Measurements from ENCODE around the gene TFDP2.
"Not testable (repeated sequence)": the region's sequence is repeated elsewhere in the genome, so short reads cannot be mapped to it uniquely, and the experiment has no call there.

TFDP2 gene, protein sequence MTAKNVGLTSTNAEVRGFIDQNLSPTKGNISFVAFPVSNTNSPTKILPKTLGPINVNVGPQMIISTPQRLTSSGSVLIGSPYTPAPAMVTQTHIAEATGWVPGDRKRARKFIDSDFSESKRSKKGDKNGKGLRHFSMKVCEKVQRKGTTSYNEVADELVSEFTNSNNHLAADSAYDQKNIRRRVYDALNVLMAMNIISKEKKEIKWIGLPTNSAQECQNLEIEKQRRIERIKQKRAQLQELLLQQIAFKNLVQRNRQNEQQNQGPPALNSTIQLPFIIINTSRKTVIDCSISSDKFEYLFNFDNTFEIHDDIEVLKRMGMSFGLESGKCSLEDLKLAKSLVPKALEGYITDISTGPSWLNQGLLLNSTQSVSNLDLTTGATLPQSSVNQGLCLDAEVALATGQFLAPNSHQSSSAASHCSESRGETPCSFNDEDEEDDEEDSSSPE

DNA sequence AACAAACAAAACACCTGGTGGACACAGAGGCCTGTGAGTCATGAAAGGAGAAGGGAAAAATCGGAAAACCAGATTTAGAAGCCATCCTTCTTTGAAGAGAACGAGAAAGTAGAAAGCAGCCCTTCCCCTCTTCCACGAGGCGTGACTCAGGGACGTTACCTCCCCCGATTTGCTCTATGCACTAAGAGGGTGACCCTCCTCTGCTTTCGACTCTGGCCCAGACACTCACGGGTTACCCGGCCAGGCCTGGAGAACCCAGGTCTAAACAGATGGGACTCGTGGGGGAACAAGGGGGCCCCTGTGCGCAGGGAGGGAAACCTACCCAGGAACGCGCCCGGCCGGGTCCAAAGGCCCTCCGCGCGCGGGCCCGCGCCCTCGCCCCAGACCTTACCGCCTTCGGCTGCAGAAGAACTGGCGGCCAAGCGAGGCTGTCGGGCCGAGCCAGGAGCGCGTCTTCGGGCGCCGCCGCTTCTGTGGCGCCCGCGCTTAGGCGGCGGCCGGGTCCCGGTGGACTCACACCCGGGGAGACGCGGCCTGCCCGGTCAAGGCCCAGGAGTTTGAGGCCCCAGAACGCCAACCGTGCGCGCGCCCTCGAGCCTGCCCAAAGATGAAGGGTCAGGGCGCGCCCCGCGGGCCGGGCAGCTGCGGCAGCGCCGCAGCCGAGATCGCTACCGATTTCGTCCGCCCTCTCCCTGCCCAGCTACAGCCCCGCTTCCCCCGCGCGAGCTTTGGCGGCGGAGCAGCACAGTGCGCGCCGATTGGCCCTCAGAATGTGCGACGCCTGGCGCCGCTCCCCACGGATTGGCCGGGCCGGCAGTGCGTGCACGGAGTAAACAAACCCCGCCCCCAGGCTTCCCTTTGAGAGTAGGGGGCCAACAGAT is at the start of gene TFDP2:
Gene TFDP2, minus strand, starts transcription at position 753 of the 881 bp plus-strand sequence. CDS start 47,795 bp downstream, outside the sequence.
- DNase-seq (ENCODE audit: low read depth) = peak; percentile 92

DNA sequence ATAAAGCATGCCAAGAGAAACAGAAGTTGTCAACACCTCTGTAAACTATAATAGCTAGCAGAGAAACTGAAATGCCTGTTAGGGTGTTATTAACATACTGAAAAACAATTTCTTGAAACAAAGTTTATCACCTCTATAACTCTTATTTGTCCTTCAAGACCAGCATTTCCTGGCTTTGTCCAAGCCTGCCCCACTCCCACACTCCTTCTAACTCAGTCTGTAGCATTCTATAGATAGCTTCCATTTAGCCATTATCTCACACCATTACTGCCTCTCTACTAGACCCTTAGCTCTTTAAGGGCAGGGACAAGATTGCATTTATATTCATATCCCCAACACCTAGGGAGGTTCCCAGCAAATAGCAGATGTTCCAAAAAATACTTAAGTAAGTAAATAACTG is 39.5 kb upstream of the TFDP2 start:
- DNase-seq (ENCODE audit: low read depth) = no peak

DNA sequence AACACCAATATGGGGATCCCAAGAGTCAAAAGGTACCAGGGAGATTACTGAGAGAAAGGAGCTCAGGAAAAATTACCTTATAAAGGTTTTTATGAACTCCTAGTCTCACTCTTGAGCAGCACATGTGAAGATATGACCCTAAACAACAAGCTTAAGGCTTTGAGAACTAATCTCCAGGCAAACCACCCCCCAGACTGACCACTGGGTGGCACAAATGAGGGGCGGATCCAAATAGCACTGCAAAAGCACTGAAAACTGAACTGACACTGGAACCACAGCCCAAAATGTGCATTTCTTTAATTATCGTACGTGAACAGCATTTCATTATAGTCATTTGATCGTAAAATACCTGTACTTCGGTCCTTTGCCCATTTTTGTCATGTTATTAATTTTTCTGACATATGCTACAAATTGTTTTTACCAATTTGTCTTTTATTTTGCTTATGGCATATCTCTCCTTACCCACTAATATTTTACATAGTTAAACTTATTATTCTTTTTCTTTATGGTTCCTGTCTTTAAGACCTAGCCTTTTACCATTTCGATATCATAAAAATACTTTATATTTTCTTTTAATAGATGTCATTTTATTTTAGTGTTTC is 31.5 kb upstream of the TFDP2 start:
- peak; percentile 60 for DNase-seq (ENCODE audit: low read depth)

DNA sequence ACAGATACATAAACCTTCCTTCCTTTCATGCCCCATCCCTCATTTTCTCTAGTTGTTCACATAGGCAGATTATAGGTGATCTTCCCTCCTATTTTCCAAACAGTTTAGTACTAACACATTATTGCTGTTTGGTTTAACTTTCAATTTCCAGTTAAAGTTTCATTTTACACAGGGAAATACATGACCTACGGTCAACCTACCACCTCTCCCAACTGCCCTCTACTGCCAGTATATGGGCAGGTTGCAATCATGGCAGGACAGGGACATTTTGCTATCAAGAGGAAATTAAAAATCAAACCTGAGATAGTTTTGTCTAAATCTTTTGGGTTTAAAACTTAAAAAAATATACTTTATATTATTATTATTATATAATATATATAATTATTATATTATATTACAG is 26.1 kb upstream of the TFDP2 start:
- no peak for DNase-seq (ENCODE audit: low read depth)

DNA sequence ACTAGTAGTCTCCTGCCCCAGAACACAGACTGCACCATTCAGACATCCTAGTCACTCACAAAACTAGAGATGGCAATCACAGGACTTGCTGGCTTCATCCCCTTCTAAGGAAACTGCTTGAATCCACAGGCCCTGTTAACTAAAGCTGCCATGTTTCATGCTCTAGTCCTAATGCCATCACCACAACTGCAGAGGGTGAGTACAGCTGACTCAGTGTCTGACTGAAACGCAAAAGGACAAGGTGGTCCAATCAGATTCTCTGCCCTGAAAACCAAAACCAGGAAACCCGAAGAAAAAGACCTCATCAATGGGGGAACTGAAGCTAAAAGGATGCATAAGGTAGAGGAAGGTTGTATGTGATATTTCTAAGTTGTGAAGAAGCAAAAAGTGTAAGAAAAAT is 25.2 kb upstream of the TFDP2 start:
- DNase-seq (ENCODE audit: low read depth) = no peak

DNA sequence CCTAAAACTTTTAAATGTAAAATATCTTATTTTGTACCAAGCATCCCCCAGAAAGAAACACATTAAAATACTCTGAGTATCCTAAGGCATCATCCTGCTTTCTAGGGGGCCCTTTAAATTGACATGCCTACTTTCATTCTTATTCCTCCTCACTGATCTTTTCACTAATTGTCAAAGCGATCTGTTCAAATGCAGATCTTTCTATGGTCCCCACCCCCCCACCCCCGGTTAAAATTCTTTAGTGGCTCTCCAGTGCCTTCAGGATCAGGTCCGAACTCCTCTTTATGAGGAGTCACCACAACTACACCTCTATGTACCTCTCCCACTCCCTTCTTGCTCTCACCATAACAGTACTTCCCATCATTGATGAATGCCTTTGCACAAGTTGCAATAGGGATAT is 19.2 kb upstream of the TFDP2 start:
- DNase-seq (ENCODE audit: low read depth) = no peak

DNA sequence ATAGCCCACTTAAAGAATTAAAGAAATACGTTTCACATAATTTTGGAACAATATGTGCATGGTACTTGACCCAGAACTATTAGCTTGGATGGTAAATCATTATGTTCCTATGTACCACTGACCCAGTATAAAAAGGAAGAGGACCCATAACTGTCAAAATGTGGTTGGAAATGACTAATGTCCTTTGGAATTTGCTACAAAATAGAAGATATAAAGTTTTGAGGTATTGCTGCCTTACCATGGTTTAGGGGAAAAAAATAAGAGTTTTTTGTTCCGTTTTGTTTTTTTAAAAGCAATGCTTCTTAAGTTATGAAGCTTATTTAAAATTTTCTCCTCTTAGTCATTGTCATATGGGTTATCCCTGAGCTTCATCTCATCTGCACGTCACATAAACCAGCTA is 15.8 kb upstream of the TFDP2 start:
- peak; percentile 73 for DNase-seq (ENCODE audit: low read depth)

DNA sequence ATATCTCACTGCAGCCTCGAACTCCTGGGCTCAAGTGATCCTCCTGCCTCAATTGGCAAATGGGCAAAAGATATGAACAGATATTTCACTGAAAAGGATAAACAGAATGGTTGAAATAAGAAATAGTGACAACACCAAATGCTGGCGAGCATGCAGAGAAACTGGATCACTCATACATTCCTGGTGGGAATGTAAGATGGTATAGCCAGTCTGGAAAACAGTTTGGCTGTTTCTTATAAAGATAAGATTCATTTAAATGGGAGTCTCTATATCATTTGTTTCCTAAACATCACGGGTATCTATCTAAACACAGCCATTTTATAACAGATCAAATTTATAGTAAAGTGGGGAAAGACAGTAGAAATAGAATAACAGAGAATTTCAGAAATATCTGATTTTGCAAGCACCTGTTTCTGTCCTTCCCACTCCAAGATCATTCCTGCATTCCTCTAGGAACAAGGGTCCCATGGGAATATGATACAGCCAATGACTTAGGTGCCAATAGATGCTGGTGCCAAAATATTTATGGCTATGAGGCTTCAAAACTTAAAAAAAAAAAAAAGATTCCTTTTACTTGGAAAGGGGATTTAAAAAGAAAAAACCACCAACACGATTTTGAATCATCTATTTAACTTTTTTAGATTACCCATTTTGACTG is 9.9 kb upstream of the TFDP2 start:
- DNase-seq (ENCODE audit: low read depth) = no peak

DNA sequence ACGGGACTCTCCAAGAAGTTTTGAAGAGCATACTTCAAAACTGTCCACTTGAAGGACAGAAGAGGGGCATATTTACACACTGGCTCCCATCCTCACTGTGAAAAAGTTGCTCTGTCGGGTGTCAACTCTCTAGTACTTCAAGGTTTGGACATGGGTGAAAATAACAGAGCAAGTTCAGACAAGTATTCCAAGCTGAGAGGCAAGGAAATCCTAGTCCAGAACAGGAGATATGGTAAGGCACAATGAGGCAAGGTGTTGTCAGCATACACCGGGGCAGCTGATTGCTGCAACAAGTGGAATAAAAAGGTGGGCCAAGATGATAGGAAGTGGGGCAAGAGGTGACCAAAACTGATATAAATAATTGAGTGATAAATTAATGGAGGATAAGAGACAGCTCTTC is 4.8 kb upstream of the TFDP2 start:
- no peak for DNase-seq (ENCODE audit: low read depth)

DNA sequence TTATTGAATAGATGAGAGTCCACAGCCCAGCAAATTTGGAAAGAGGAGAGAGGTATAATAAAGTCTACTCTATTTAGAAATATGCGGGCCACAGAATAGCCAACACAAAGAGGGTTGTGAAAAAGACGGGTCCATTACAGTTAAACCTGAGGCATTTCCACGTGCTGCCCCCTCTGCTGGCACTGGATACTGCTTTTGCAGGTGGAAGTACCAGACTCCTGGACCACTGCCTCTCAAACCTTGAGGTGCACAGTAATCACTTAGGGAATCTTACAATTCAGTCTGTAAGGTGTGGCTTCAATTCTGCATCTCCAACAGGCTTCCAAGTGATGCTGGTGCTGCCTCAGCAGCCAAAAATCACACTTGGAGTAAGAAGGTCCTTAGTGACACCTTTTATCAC is 3.0 kb upstream of the TFDP2 start:
- DNase-seq (ENCODE audit: low read depth) = peak; percentile 21

DNA sequence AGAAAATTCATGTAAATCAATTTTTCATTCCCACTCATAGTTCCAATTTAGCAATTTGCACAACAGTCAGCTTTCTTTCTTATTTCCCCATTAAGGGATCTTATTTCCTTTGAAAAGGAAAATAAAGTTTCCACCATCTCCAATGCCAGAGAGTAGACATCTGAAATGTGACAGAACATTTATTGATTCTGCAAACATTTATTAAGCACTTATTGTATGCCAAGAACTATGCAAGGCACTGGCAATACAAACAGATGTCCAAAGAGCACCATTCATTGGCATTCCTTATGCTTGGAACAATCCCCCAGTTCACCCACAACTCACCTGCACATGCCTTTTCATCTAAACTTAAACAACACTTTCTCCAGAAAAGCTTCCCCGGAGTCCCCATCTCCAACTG is 2.5 kb upstream of the TFDP2 start:
- no peak for DNase-seq (ENCODE audit: low read depth)

DNA sequence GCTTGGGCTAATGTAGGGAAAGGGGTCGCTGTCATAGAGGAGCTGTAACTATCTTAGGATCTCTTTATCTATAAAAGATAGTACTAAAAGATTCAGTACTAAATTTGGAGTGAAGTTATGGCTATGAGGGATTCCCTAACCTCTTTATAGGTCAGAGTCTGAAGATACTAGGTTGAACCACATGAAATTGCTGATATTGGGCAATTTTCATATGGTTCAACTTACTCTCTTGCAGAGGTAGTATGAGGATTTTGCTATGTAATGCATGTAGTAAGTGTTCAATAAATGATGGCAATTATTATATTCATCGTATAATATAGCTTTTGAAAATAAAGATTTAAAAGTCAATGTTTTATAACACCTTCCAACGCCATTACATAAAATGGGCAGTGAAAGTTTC is 1.9 kb upstream of the TFDP2 start:
- no peak for DNase-seq (ENCODE audit: low read depth)

DNA sequence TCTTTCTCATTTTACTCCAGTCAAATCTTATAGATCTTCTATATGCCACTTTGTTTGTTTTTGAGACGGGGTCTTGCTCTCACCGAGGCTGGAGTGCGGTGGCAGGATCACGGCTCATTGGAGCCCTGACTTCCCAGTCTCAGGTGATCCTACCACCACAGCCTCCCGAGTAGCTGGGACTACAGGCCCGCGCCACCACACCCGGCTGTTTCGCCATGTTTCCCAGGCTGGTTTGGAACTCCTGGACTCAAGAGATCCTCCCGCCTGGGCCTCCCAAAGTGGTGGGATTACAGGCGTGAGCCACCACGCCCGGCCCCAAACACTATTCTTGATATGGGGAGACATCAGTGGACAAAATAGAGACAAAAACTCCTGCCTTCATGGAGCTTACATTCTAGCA is 927 bp upstream of the TFDP2 start:
- DNase-seq (ENCODE audit: low read depth) = no peak

DNA sequence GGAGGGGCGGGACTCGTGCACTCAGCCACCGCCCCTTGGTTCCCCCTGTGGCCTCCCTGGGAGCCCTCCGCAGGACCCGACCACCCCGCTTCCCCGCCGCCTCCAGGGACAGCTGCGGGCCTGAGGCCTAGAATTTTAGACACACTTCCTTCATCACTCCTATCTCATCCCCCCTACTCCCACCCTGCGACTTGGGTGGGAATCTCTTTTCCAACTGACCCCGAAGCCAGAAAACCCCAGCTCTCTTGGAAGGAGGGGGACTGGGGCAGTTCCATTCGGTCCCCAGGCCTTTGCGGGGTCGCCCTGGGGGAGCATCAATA is 289 bp upstream of the TFDP2 start:
- DNase-seq (ENCODE audit: low read depth) = no peak

DNA sequence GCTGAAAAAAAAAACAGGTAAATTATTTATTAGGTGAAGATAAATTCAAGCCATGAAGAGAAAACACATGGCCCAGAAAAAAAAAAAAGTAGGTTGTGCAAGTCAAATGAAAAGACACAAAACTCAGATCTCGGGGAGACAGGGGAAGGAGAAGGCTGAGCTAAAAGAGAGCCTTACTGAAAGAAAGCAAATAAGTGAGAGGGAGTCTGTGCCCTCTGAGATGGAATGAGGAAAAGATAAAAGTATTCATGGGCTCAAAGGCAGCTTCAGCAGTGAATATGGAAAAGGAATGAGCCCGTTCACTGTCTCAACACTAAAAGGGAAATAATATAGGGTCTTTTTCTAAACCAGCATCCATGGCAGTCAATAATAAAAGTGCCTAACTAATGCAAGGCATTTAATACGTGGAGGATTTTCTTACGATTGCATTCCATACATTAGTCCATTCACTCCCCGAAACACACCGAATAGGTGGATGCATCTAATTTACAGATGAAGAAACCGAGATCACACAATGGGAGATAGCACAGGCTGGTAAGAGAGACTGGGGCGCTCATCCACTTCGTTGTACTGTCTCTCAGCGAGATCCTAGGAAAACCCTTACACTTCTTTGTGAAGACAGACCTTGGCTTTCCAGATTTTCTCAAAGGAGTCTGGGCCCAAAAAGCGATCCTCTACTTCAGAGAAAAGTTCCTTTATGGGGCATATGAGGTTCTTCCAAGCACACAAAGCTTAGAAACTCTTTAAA is 1.1 kb downstream of the TFDP2 start:
- DNase-seq (ENCODE audit: low read depth) = peak; percentile 19

DNA sequence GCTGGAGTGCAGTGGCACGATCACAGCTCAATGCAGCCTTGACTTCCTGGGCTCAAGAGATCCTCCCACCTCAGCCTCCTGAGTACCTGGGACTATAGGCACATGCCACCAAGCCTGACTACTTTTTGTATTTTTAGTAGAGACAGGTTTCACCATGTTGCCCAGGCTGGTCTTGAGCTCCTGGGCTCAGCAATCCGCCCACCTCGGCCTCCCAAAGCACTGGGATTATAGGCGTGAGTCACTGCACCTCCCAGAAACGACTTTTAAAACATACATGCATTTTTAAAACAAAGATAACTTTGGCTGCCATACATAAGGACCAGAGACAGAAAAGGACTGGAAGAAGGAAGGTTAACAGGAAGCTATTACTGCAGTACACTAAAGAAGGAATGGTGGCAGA is 4.8 kb downstream of the TFDP2 start:
- not testable (repeated sequence) for DNase-seq (ENCODE audit: low read depth)

DNA sequence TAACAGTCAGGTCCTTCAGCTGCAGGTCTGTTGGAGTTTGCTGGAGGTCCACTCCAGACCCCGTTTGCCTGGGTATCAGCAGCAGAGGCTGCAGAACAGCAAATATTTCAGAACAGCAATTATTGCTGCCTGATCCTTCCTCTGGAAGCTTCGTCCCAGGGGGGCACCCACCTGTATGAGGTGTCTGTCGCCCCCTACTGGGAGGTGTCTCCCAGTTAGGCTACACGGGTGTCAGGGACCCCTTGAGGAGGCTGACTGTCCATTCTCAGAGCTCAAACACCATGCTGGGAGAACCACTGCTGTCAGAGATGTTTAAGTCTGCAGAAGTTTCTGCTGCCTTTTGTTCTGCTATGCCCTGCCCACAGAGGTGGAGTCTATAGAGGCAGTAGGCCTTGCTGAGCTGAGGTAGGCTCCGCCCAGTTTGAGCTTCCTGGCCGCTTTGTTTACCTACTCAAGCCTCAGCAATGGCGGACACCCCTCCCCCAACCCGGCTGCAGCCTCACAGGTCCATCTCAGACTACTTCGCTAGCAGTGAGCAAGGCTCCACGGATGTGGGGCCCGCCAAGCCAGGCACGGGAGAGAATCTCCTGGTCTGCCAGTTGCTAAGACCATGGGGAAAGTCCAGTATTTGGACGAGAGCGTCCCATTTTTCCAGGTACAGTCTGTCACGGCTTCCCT is 8.6 kb downstream of the TFDP2 start:
- DNase-seq (ENCODE audit: low read depth) = not testable (repeated sequence)

DNA sequence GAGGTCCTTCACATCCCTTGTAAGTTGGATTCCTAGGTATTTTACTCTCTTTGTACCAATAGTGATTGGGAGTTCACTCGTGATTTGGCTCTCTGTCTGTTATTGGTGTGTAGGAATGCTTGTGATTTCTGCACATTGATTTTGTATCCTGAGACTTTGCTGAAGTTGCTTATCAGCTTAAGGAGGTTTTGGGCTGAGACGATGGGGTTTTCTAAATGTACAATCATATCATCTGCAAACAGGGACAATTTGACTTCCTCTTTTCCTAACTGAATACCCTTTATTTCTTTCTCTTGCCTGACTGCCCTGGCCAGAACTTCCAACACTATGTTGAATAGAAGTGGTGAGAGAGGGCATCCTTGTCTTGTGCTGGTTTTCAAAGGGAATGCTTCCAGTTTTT is 12.3 kb downstream of the TFDP2 start:
- DNase-seq (ENCODE audit: low read depth) = not testable (repeated sequence)

DNA sequence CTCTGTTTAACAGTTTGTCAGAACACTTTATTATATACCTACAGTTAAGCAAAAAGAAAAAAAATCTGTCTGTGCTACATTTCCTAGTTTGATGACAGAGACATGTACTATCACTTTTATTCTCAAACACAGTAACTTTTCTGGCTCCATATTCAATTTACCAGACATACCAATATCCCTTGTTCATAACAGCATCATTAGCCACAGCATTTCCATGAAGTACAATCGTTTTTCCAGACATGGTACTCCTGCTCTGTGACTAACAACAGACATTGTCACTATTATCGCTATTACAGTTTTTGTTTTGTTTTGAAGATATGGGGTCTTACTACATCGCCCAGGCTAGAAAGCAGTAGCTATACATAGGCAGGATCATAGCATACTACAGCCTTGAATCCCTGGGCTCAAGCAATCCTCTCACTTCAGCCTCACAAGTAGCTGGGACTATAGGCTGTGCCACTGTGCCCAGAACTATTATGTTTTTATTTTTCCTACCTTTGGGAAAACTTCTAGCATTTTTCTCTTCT is 14.5 kb downstream of the TFDP2 start:
- no peak for DNase-seq (ENCODE audit: low read depth)

DNA sequence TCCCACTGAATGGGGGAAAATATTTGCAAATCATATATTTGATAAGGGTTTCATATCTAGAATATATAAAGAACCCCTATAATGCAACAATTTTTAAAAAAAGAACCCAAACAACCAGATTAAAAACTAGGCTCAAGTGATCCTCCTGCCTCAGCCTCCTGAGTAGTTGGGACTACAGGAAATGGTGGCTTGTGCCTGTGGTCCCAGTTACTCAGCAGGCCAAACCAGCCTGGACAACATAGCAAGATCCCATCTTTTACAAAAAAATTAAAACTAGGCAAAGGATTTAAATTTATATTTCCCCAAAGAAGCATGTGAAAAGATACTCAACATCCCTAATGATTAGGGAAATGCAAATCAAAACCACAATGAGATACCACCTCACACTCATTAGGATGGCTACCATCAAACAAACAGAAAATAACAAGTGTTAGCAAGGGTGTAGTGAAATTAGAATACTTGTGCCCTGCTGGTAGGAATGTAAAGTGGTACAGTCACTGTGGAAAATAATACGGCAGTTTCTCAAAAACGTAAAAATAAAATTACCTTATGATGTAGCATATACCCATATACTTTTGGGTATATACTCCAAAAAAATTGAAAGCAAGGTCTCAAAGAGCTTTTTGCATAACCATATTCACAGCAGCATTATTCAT is 19.7 kb downstream of the TFDP2 start:
- no peak for DNase-seq (ENCODE audit: low read depth)
